22Rv1 (cell line): Measurements from ENCODE around the gene SLC7A5.
"Not testable (repeated sequence)": the region's sequence is repeated elsewhere in the genome, so short reads cannot be mapped to it uniquely, and the experiment has no call there.

Experiments used
- H3K27ac ChIP-seq: fragments of 450-650 bp; 2 replicates; pipeline ENCODE4 v1.5.1; 2017
- CTCF ChIP-seq: fragments of 450-650 bp; IDR thresholded peaks from 2 replicates; pipeline ENCODE4 v1.5.1; 2017; ENCODE audit warnings: mild to moderate bottlenecking
- ZFX ChIP-seq: fragments of 450-650 bp; IDR thresholded peaks from 2 replicates; pipeline ENCODE4 v1.6.1; 2017; ENCODE audit warnings: antibody characterized with exemption, borderline replicate concordance

Gene SLC7A5

GRCh38 chr16:87794485-87795078 lies 74.7 kb downstream of the SLC7A5 start:
- no peak overlapping the region for H3K27ac ChIP-seq
- TF ChIP-seq CTCF (no peak), ZFX (no peak)

GRCh38 chr16:87792205-87792565 lies 77.1 kb downstream of the SLC7A5 start:
- H3K27ac ChIP-seq: no peak overlapping the region
- TF ChIP-seq ZFX: no peak
- TF ChIP-seq CTCF: no peak

DNA sequence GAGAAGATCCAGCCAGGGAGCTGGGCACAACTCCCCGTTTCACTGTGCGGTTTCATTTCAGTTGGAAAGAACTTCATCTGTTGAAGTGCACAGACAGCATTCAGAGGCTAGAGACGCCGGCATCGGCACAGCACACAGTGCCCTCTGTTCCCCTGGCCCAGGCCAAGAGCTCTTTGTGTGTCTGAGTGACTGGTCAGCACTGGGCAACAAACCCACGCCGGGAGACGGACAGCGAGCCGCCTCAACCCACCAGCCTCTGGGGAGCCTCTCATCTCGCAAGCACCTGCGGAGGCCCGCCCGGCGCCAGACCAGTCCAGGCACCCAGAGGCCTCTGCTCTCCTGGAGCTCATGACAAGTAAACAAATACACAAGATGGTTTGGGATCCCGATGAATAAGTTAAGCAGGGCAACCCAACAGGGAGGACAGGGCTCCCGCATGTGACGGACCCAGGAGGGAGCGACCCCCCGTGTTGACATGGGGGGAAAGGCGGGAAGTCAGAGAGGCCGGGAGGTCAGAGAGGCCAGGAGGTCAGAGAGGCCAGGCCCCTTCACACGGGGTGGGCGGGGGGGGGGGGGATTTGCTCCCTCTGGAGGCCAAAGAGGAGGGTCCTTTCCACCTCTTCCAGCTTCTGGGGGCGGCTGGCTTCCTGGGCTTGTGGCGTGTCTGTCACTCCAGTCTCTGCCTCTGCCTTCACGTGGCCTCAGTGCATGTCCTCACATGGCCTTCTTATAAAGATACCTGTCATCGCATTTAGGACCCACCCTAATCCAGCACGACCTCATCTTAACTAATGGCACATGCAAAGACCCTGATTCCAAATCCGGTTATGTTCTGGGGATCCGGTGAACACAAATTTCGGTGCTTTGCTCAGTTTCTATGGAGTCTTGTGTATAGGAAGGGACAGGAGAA lies 77.8 kb downstream of the SLC7A5 start:
- no peak for TF ChIP-seq ZFX
- no peak overlapping the region for H3K27ac ChIP-seq

DNA sequence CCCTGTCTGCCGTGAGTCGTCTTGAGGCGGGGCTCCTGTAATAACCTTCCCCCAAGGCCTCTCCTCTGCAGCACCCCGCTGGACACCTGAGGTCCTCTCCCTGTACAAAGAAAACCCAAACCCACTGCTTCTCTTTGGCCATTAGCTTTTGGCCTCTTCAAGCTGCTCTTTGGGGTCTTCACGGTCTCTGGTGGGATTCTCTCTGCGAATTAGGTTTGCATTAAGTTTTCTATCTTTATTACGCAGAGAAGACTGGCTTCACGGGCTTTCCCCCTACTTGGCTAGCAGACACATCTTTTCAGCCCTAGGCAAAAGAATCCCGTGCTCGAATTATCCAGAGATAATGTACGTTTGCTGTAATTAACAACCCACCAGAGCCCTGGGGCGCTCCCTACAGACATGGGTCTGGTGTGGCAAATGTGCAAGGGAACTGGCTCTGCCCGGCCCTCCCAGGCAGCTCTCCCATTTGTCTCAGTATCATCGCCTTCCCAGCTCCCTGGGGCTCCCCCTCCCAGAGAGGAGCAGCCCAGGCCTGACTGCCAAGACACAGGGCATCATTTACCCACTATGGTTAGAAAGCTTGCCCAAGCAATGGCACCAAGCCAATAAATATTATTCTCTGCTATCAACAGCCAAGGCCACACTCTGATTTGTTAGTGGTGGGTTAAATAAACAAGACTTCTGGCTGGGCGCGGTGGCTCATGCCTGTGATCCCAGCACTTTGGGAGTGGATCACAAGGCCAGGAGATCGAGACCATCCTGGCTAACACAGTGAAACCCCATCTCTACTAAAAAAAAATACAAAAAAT lies 78.8 kb downstream of the SLC7A5 start:
- TF ChIP-seq CTCF: no peak
- no peak for TF ChIP-seq ZFX
- peak overlapping the region; percentile 55; the same call in 1 of the 2 replicates for H3K27ac ChIP-seq

DNA sequence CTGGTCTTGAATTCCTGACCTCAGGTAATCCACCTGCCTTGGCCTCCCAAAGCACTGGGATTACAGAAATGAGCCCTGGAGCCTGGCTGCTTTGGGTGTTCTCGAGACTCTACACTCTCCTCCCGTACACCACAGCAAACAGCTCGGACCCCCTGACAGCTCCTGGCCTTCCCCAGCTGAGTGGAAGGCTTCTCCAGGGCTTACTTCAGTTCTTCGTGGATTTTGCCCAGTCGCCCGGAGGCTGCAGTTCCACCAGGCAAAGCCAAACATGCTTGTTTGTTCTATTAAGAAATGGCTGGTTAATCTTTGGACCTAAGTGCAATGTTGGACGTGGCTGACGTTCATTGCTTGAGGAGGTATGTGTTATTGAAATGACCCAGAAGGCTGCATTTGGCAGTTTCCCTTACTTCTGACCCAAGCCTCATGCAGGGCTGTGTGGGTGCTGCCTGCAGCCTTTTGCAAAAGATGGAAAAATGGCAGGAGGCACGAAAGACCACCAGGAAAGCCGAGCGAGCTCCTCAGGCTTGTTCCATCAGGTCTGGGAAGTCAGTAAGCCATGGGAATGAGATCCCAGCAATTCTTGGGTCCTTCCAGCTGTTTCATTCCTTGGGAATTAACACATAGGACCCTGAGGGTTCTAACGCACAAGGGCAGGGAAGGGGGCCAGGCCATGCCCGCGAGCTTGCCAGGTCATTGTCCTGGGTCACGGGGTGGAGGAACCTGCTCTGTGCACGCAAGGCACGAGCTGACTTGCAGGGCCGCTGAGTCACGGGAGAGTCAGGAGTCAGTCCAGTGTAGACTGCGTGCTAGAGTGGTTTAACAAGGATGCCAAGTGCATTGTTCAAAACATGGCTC lies 79.6 kb downstream of the SLC7A5 start:
- TF ChIP-seq CTCF (no peak), ZFX (no peak)
- peak overlapping the region; percentile 55 for H3K27ac ChIP-seq

DNA sequence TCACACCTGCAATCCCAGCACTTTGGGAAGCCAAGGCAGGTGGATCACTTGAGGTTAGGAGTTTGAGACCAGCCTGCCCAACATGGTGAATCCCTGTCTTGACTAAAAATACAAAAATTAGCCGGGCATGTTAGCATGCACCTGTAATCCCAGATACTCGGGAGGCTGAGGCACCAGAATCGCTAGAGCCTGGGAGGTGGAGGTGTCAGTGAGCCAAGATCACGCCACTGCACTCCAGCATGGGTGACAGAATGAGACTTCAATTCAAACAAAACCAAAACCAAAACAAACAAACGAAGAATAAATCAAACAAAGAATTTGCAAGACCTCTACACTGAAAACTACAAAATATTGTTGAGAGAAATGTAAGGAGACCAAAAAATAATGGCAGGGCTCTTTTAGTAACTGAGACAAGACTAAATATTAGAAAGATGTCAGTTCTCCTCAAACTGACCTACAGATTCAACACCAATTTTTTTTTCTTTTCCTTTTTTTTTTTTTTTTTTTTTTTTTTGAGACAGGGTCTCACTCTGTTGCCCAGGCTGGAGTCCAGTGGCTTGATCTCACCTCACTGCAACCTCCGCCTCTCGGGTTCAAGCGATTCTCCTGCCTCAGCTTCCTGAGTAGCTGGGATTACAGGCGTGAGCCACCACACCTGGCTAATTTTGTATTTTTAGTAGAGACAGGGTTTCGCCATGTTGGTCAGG lies 80.4 kb downstream of the SLC7A5 start:
- peak overlapping the region; percentile 55 for H3K27ac ChIP-seq

- H3K27ac ChIP-seq: not testable (repeated sequence)
These were observed 81.7 kb downstream of the SLC7A5 start for GRCh38 chr16:87787451-87788091.

DNA sequence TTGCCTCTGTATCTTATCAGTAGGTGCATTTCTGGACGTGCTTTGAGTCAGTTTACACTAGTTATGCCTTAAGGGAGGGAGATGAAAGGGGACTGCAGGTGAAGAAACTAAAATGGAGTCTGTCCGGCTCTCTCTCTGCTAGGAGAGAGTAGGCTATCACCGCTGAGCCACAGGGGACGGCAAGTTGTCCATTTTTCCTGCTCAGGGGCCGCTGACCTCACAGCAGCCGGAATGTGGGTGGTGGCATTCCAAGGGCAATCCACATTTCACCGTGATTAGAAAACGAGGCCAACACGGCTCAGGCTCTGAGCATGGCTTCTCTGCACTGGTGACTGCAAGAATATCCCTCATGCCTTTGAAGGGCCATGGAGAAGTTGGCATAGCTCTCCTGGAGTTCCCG lies 84.5 kb downstream of the SLC7A5 start:
- TF ChIP-seq ZFX: no peak
- H3K27ac ChIP-seq: no peak overlapping the region
